ENCODE results near the gene PAX6. TPM values are rescaled to one million over a fixed set of nuclear protein-coding genes. Genes with fewer than 3 reads are reported as not detected.

Gene PAX6
- total RNA-seq, 1 experiment from 2014 or later = 3.3 TPM

DNA sequence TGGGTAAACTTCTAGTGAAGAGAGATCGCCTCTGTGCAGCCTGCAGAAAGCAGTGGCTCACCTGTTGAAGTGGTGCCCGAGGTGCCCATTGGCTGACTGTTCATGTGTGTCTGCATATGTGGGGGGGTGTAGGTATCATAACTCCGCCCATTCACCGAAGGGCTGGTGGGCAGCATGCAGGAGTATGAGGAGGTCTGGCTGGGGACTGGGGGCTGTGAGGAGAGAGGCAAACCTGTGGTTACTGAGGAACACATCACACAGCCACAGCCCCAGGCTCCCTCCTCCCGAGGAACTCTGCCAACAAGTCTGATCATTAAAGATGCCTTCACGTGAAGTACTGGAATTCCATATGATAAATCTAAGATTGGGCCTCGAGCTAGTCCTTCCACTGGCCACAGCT lies 20.5 kb downstream of the PAX6 start (continued):
- TF ChIP-seq, protein P1, sequence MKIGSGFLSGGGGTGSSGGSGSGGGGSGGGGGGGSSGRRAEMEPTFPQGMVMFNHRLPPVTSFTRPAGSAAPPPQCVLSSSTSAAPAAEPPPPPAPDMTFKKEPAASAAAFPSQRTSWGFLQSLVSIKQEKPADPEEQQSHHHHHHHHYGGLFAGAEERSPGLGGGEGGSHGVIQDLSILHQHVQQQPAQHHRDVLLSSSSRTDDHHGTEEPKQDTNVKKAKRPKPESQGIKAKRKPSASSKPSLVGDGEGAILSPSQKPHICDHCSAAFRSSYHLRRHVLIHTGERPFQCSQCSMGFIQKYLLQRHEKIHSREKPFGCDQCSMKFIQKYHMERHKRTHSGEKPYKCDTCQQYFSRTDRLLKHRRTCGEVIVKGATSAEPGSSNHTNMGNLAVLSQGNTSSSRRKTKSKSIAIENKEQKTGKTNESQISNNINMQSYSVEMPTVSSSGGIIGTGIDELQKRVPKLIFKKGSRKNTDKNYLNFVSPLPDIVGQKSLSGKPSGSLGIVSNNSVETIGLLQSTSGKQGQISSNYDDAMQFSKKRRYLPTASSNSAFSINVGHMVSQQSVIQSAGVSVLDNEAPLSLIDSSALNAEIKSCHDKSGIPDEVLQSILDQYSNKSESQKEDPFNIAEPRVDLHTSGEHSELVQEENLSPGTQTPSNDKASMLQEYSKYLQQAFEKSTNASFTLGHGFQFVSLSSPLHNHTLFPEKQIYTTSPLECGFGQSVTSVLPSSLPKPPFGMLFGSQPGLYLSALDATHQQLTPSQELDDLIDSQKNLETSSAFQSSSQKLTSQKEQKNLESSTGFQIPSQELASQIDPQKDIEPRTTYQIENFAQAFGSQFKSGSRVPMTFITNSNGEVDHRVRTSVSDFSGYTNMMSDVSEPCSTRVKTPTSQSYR (CRISPR knock-in tag; IDR thresholded peaks at IDR 0.05) = no peak
- TF ChIP-seq, protein P2, sequence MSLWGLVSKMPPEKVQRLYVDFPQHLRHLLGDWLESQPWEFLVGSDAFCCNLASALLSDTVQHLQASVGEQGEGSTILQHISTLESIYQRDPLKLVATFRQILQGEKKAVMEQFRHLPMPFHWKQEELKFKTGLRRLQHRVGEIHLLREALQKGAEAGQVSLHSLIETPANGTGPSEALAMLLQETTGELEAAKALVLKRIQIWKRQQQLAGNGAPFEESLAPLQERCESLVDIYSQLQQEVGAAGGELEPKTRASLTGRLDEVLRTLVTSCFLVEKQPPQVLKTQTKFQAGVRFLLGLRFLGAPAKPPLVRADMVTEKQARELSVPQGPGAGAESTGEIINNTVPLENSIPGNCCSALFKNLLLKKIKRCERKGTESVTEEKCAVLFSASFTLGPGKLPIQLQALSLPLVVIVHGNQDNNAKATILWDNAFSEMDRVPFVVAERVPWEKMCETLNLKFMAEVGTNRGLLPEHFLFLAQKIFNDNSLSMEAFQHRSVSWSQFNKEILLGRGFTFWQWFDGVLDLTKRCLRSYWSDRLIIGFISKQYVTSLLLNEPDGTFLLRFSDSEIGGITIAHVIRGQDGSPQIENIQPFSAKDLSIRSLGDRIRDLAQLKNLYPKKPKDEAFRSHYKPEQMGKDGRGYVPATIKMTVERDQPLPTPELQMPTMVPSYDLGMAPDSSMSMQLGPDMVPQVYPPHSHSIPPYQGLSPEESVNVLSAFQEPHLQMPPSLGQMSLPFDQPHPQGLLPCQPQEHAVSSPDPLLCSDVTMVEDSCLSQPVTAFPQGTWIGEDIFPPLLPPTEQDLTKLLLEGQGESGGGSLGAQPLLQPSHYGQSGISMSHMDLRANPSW (CRISPR knock-in tag; conservative IDR thresholded peaks at IDR 0.05; ENCODE audit: low read depth) = no peak
- TF ChIP-seq ZNF263 (CRISPR knock-in tag; IDR thresholded peaks at IDR 0.05; ENCODE audit: low read depth) (no peak), TP53 (CRISPR knock-in tag; IDR thresholded peaks at IDR 0.05) (no peak)
- TF ChIP-seq, protein P3, sequence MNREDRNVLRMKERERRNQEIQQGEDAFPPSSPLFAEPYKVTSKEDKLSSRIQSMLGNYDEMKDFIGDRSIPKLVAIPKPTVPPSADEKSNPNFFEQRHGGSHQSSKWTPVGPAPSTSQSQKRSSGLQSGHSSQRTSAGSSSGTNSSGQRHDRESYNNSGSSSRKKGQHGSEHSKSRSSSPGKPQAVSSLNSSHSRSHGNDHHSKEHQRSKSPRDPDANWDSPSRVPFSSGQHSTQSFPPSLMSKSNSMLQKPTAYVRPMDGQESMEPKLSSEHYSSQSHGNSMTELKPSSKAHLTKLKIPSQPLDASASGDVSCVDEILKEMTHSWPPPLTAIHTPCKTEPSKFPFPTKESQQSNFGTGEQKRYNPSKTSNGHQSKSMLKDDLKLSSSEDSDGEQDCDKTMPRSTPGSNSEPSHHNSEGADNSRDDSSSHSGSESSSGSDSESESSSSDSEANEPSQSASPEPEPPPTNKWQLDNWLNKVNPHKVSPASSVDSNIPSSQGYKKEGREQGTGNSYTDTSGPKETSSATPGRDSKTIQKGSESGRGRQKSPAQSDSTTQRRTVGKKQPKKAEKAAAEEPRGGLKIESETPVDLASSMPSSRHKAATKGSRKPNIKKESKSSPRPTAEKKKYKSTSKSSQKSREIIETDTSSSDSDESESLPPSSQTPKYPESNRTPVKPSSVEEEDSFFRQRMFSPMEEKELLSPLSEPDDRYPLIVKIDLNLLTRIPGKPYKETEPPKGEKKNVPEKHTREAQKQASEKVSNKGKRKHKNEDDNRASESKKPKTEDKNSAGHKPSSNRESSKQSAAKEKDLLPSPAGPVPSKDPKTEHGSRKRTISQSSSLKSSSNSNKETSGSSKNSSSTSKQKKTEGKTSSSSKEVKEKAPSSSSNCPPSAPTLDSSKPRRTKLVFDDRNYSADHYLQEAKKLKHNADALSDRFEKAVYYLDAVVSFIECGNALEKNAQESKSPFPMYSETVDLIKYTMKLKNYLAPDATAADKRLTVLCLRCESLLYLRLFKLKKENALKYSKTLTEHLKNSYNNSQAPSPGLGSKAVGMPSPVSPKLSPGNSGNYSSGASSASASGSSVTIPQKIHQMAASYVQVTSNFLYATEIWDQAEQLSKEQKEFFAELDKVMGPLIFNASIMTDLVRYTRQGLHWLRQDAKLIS (CRISPR knock-in tag; IDR thresholded peaks at IDR 0.05; ENCODE audit: borderline replicate concordance) = no peak

DNA sequence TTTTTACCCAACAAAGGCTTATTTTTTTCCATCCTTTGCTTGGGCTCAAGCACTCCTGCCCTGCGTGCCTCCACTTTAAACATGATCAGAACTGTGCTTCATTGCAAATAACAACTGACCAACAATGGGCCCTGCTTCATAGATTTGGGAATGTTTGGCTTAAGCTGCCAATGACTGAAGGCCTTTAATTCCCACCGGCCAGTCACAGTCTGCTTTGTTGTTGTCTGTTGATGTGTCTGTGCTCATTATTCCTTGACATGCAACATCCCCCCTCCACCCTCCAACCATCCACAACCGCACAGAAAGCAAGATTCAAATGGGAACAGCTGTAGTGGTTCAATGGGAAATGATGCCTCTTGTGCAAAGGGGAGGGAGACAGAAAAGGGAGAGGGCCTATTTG lies 23.0 kb downstream of the PAX6 start:
- Mint-ChIP-seq H3K27me3 (ENCODE audit: low read depth) (peaks cover 5% of the 10 kb centered on the region), H3K4me3 (no peak overlapping the region), H3K9me3 (no peaks in the 10 kb centered on the region), H3K27ac (no peak overlapping the region), H3K4me1 (peaks cover 4% of the 10 kb centered on the region; the same call in 1 of the 2 replicates), H3K36me3 (no peaks in the 10 kb centered on the region)
- DNase-seq (ENCODE audit: low spot score) (no peak), ATAC-seq (no peak)
- ChIA-PET CTCF (interaction anchor here (2.0 kb wide), 1 partner anchor 10 kb away, joined by 7 read pairs; no protein-coding TSS in a partner anchor), POLR2A (no interaction called here)
- TF ChIP-seq, protein P4, sequence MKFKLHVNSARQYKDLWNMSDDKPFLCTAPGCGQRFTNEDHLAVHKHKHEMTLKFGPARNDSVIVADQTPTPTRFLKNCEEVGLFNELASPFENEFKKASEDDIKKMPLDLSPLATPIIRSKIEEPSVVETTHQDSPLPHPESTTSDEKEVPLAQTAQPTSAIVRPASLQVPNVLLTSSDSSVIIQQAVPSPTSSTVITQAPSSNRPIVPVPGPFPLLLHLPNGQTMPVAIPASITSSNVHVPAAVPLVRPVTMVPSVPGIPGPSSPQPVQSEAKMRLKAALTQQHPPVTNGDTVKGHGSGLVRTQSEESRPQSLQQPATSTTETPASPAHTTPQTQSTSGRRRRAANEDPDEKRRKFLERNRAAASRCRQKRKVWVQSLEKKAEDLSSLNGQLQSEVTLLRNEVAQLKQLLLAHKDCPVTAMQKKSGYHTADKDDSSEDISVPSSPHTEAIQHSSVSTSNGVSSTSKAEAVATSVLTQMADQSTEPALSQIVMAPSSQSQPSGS (CRISPR knock-in tag; IDR thresholded peaks at IDR 0.05; ENCODE audit: borderline replicate concordance, low read depth) = no peak
- TF ChIP-seq, protein P5, sequence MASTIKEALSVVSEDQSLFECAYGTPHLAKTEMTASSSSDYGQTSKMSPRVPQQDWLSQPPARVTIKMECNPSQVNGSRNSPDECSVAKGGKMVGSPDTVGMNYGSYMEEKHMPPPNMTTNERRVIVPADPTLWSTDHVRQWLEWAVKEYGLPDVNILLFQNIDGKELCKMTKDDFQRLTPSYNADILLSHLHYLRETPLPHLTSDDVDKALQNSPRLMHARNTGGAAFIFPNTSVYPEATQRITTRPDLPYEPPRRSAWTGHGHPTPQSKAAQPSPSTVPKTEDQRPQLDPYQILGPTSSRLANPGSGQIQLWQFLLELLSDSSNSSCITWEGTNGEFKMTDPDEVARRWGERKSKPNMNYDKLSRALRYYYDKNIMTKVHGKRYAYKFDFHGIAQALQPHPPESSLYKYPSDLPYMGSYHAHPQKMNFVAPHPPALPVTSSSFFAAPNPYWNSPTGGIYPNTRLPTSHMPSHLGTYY (CRISPR knock-in tag; IDR thresholded peaks at IDR 0.05) = no peak
- no peak for TF ChIP-seq RORB (CRISPR knock-in tag; IDR thresholded peaks at IDR 0.05)
- TF ChIP-seq NR1H2 (CRISPR knock-in tag; IDR thresholded peaks at IDR 0.05) = no peak
- TF ChIP-seq RELA (CRISPR knock-in tag; IDR thresholded peaks at IDR 0.05; ENCODE audit: borderline replicate concordance) = no peak
- TF ChIP-seq SMAD4 (CRISPR knock-in tag; IDR thresholded peaks at IDR 0.05) = no peak
- TF ChIP-seq, protein P6, sequence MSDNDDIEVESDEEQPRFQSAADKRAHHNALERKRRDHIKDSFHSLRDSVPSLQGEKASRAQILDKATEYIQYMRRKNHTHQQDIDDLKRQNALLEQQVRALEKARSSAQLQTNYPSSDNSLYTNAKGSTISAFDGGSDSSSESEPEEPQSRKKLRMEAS (CRISPR knock-in tag; IDR thresholded peaks at IDR 0.05) = no peak
- no peak for TF ChIP-seq FOXP1 (CRISPR knock-in tag; IDR thresholded peaks at IDR 0.05; ENCODE audit: borderline replicate concordance)
- TF ChIP-seq, protein P7, sequence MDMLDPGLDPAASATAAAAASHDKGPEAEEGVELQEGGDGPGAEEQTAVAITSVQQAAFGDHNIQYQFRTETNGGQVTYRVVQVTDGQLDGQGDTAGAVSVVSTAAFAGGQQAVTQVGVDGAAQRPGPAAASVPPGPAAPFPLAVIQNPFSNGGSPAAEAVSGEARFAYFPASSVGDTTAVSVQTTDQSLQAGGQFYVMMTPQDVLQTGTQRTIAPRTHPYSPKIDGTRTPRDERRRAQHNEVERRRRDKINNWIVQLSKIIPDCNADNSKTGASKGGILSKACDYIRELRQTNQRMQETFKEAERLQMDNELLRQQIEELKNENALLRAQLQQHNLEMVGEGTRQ (CRISPR knock-in tag; IDR thresholded peaks at IDR 0.05) = no peak
- TF ChIP-seq, protein P8, sequence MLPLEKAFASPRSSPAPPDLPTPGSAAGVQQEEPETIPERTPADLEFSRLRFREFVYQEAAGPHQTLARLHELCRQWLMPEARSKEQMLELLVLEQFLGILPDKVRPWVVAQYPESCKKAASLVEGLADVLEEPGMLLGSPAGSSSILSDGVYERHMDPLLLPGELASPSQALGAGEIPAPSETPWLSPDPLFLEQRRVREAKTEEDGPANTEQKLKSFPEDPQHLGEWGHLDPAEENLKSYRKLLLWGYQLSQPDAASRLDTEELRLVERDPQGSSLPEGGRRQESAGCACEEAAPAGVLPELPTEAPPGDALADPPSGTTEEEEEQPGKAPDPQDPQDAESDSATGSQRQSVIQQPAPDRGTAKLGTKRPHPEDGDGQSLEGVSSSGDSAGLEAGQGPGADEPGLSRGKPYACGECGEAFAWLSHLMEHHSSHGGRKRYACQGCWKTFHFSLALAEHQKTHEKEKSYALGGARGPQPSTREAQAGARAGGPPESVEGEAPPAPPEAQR (CRISPR knock-in tag; IDR thresholded peaks at IDR 0.05) = no peak
- no peak for TF ChIP-seq ZNF416 (CRISPR knock-in tag; IDR thresholded peaks at IDR 0.05)
- TF ChIP-seq, protein P9, sequence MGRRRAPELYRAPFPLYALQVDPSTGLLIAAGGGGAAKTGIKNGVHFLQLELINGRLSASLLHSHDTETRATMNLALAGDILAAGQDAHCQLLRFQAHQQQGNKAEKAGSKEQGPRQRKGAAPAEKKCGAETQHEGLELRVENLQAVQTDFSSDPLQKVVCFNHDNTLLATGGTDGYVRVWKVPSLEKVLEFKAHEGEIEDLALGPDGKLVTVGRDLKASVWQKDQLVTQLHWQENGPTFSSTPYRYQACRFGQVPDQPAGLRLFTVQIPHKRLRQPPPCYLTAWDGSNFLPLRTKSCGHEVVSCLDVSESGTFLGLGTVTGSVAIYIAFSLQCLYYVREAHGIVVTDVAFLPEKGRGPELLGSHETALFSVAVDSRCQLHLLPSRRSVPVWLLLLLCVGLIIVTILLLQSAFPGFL (CRISPR knock-in tag; IDR thresholded peaks at IDR 0.05; ENCODE audit: borderline replicate concordance) = no peak
- no peak for TF ChIP-seq GABPB1 (CRISPR knock-in tag; IDR thresholded peaks at IDR 0.05)
- TF ChIP-seq SMAD3 (CRISPR knock-in tag; IDR thresholded peaks at IDR 0.05; ENCODE audit: borderline replicate concordance) = no peak

All from WTC11 (cell line).